Stimulated activated CD4-positive, alpha-beta T cell treated with anti-CD3 and anti-CD28 coated beads, Interleukin-2, amount 100 ng/mL, for 48 hours (primary cell): ENCODE data around the gene SHROOM3.

Experiments used
- DNase-seq, 2 donors: peaks; one replicate each; pipeline ENCODE4 v3.0.0-alpha.2; 2020

The SHROOM3 gene

GRCh38 chr4:76729460-76729859 is 294.4 kb downstream of the SHROOM3 start:
- DNase-seq: no peak

GRCh38 chr4:76729980-76730379 is 295.0 kb downstream of the SHROOM3 start:
- no peak for DNase-seq

GRCh38 chr4:76732246-76732645 is 297.2 kb downstream of the SHROOM3 start:
- no peak for DNase-seq

GRCh38 chr4:76733068-76733771 is 298.2 kb downstream of the SHROOM3 start:
- DNase-seq: no peak

- DNase-seq: no peak
These were observed 301.4 kb downstream of the SHROOM3 start for GRCh38 chr4:76736414-76736813.

GRCh38 chr4:76737180-76737579 is 302.2 kb downstream of the SHROOM3 start:
- DNase-seq: no peak

- DNase-seq: no peak
These were observed 302.7 kb downstream of the SHROOM3 start for GRCh38 chr4:76737771-76738085.

- DNase-seq: peak in 1 of 2 donors; percentile 14
These were observed 303.3 kb downstream of the SHROOM3 start for GRCh38 chr4:76738086-76738931.

- DNase-seq: no peak
These were observed 305.2 kb downstream of the SHROOM3 start for GRCh38 chr4:76740192-76740591.

- DNase-seq: no peak
These were observed 306.0 kb downstream of the SHROOM3 start for GRCh38 chr4:76740866-76741662.

GRCh38 chr4:76741663-76742020 is 306.6 kb downstream of the SHROOM3 start:
- no peak for DNase-seq

- DNase-seq: no peak
These were observed 309.4 kb downstream of the SHROOM3 start for GRCh38 chr4:76744241-76744921.

- DNase-seq: no peak
These were observed 310.2 kb downstream of the SHROOM3 start for GRCh38 chr4:76745240-76745639.

GRCh38 chr4:76747563-76747962 is 312.5 kb downstream of the SHROOM3 start:
- DNase-seq: no peak

- DNase-seq: no peak
These were observed 313.6 kb downstream of the SHROOM3 start for GRCh38 chr4:76748649-76749048.

GRCh38 chr4:76749355-76749754 is 314.3 kb downstream of the SHROOM3 start:
- DNase-seq: no peak

GRCh38 chr4:76750716-76751115 is 315.7 kb downstream of the SHROOM3 start:
- no peak for DNase-seq

- DNase-seq: no peak
These were observed 316.7 kb downstream of the SHROOM3 start for GRCh38 chr4:76751612-76752343.

- no peak for DNase-seq
These were observed 318.0 kb downstream of the SHROOM3 start for GRCh38 chr4:76752861-76753501.

GRCh38 chr4:76753814-76754213 is 318.8 kb downstream of the SHROOM3 start:
- DNase-seq: no peak

GRCh38 chr4:76754439-76754838 is 319.4 kb downstream of the SHROOM3 start:
- DNase-seq: no peak

- no peak for DNase-seq
These were observed 320.7 kb downstream of the SHROOM3 start for GRCh38 chr4:76755756-76756155.
